H1 (cell line): ENCODE measurements around the gene C12orf43. TPM values are rescaled to one million over a fixed set of nuclear protein-coding genes. Genes with fewer than 3 reads are reported as not detected.

ENCODE experiments used
- ASH2L ChIP-seq: fragments of 200-600, 300-600 bp; sonication (generic); IDR thresholded peaks from one replicate; pipeline ENCODE4 v1.7.1; 2017; ENCODE audit warnings: low read length
- NANOG ChIP-seq: IDR thresholded peaks from 2 replicates; pipeline ENCODE4 v1.6.1; 2011; ENCODE audit warnings: low read length, low read depth, mild to moderate bottlenecking, inconsistent platforms; ENCODE audit not compliant: insufficient read depth, poor library complexity, severe bottlenecking
- PHF8 ChIP-seq: fragments of 200-600 bp; sonication (generic); conservative IDR thresholded peaks from 2 replicates; pipeline ENCODE4 v1.7.1; 2012; ENCODE audit warnings: low read depth, mild to moderate bottlenecking, inconsistent platforms, low read length, moderate library complexity
- RFX5 ChIP-seq: IDR thresholded peaks from 2 replicates; pipeline ENCODE4 v1.6.1; 2011; ENCODE audit warnings: low read depth, low read length, improper control_type of control experiment, borderline replicate concordance
- SUZ12 ChIP-seq: fragments of 200-600 bp; sonication (generic); IDR thresholded peaks from 2 replicates; pipeline ENCODE4 v1.6.1; 2012; ENCODE audit warnings: mild to moderate bottlenecking, inconsistent platforms, low read length, moderate library complexity, mixed read lengths
- polyA plus RNA-seq, 7 experiments: library from polyadenylated mRNA; depleted of rRNA in 3 of 7; stranded (reverse) in 5 of 7; unstranded in 2 of 7; fragments of >200 nt in 5 of 7; fragments of 200-250 nt in 2 of 7; gene quantifications; 1 replicate in 5 of 7; 2 replicates in 1 of 7; 4 replicates in 1 of 7; pipeline versions ENCODE4 v1.2.1 to v1.2.3, GENCODE V29; 2011 to 2013; ENCODE audit warnings: missing spikeins in 2 of 7, mixed read lengths in 2 of 7
- total RNA-seq: library from RNA; stranded (reverse); fragmentation: NEBNext Ultra II Directional; extraction: Animal tissue kit (Norgen Biotek cat#: 25700); gene quantifications from 2 replicates; pipeline ENCODE4 v1.2.1, GENCODE V29; 2021
- TF ChIP-seq, protein P1 (sequence below): IDR thresholded peaks from 2 replicates; pipeline ENCODE4 v1.6.1; 2011; ENCODE audit warnings: low read length, improper control_type of control experiment

Gene C12orf43
- total and polyA plus RNA-seq, 2 of the 8 experiments (the other 6 are each of a cell fraction or from before 2014, with no cell fraction given): 9.2 to 22.3 TPM

DNA sequence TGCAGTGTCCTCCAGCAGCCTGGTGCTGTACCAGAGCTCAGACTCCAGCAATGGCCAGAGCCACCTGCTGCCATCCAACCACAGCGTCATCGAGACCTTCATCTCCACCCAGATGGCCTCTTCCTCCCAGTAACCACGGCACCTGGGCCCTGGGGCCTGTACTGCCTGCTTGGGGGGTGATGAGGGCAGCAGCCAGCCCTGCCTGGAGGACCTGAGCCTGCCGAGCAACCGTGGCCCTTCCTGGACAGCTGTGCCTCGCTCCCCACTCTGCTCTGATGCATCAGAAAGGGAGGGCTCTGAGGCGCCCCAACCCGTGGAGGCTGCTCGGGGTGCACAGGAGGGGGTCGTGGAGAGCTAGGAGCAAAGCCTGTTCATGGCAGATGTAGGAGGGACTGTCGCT is 15.2 kb downstream of the C12orf43 start (continued):
- no peak for TF ChIP-seq NANOG
- no peak for TF ChIP-seq ASH2L
- TF ChIP-seq, protein P1, sequence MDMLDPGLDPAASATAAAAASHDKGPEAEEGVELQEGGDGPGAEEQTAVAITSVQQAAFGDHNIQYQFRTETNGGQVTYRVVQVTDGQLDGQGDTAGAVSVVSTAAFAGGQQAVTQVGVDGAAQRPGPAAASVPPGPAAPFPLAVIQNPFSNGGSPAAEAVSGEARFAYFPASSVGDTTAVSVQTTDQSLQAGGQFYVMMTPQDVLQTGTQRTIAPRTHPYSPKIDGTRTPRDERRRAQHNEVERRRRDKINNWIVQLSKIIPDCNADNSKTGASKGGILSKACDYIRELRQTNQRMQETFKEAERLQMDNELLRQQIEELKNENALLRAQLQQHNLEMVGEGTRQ: no peak
- TF ChIP-seq SUZ12: no peak
- TF ChIP-seq RFX5: no peak
- no peak for TF ChIP-seq PHF8
